ENCODE results near the gene RAP1A.
A peak's percentile ranks its signal among the peaks of the same experiment; 100 is the strongest.
"Not testable (repeated sequence)": the region's sequence is repeated elsewhere in the genome, so short reads cannot be mapped to it uniquely, and the experiment has no call there.

RAP1A gene

GRCh38 chr1:111628153-111628552 lies 8.6 kb downstream of the RAP1A start:
- H3K4me3 ChIP-seq (ENCODE audit: low read depth, low read length): peak overlapping the region; percentile 29
- TF ChIP-seq CTCF (IDR thresholded peaks at IDR 0.05; ENCODE audit: insufficient read depth, low read depth, low read length, missing control alignments): no peak
- DNase-seq (ENCODE audit: low read depth): no peak

GRCh38 chr1:111629190-111629954 lies 9.8 kb downstream of the RAP1A start:
- H3K4me3 ChIP-seq (ENCODE audit: low read depth, low read length): peak overlapping the region; percentile 29
- DNase-seq (ENCODE audit: low read depth): no peak
- no peak for TF ChIP-seq CTCF (IDR thresholded peaks at IDR 0.05; ENCODE audit: insufficient read depth, low read depth, low read length, missing control alignments)

- DNase-seq (ENCODE audit: low read depth): no peak
- TF ChIP-seq CTCF (IDR thresholded peaks at IDR 0.05; ENCODE audit: insufficient read depth, low read depth, low read length, missing control alignments): no peak
These were observed 11.0 kb downstream of the RAP1A start for GRCh38 chr1:111630567-111630966.

GRCh38 chr1:111631502-111631901 lies 11.9 kb downstream of the RAP1A start:
- DNase-seq (ENCODE audit: low read depth): no peak
- no peak for TF ChIP-seq CTCF (IDR thresholded peaks at IDR 0.05; ENCODE audit: insufficient read depth, low read depth, low read length, missing control alignments)
- no peak overlapping the region for H3K4me3 ChIP-seq (ENCODE audit: low read depth, low read length)

More at GRCh38 chr1:111630567-111630966, 11.0 kb downstream of the RAP1A start:
- no peak overlapping the region for H3K4me3 ChIP-seq (ENCODE audit: low read depth, low read length)

GRCh38 chr1:111632771-111633170 lies 13.2 kb downstream of the RAP1A start:
- not testable (repeated sequence) for DNase-seq (ENCODE audit: low read depth); H3K4me3 ChIP-seq (ENCODE audit: low read depth, low read length)

GRCh38 chr1:111633736-111634247 lies 14.2 kb downstream of the RAP1A start:
- no peak for DNase-seq (ENCODE audit: low read depth)
- TF ChIP-seq CTCF (IDR thresholded peaks at IDR 0.05; ENCODE audit: insufficient read depth, low read depth, low read length, missing control alignments): no peak
- no peak overlapping the region for H3K4me3 ChIP-seq (ENCODE audit: low read depth, low read length)

GRCh38 chr1:111635324-111636009 lies 15.9 kb downstream of the RAP1A start:
- no peak overlapping the region for H3K4me3 ChIP-seq (ENCODE audit: low read depth, low read length)
- no peak for TF ChIP-seq CTCF (IDR thresholded peaks at IDR 0.05; ENCODE audit: insufficient read depth, low read depth, low read length, missing control alignments)
- no peak for DNase-seq (ENCODE audit: low read depth)
